ENCODE measurements around the gene BST1. TPM values are rescaled to one million over a fixed set of nuclear protein-coding genes. Genes with fewer than 3 reads are reported as not detected.

Gene BST1
- total and polyA plus RNA-seq, 2 of the 8 experiments (the other 6 are each of a cell fraction or from before 2014, with no cell fraction given), result 0.52 to 0.54 TPM

- ChIA-PET CTCF (ENCODE audit: partially characterized antibody) (interaction anchor here (0.6 to 2.0 kb wide), 6 partner anchors 8 to 18 kb away, joined by 3 to 5 read pairs (median 3); no protein-coding TSS in a partner anchor), POLR2A (ENCODE audit: partially characterized antibody) (no interaction called here)
- Histone ChIP-seq H3K9me3 (ENCODE audit: insufficient read depth in 2 of 2, low read depth in 1 of 2, low read length in 1 of 2) (no peaks in the 10 kb centered on the region), H2BK12ac (ENCODE audit: low read depth, low read length) (no peak overlapping the region), H4K91ac (replicated peaks; ENCODE audit: insufficient read length, low read length) (no peak overlapping the region), H3K79me1 (ENCODE audit: low read depth, low read length) (no peaks in the 10 kb centered on the region), H3K4me3 (ENCODE audit: extremely low read depth in 1 of 4, insufficient read depth in 2 of 4, low read depth in 3 of 4, low read length in 4 of 4) (no peak overlapping the region), H3K23me2 (ENCODE audit: low read depth, low read length) (no peaks in the 10 kb centered on the region; the same call in 1 of the 2 replicates), H3K4me1 (replicated peaks in 1 of 4; ENCODE audit: control insufficient read depth in 3 of 4, insufficient read depth in 4 of 4, low read length in 3 of 4) (no peaks in the 10 kb centered on the region), H3K14ac (ENCODE audit: insufficient read length) (no peak overlapping the region), H3K18ac (ENCODE audit: extremely low read depth, low read length) (no peak overlapping the region), H3K9ac (replicated peaks in 1 of 4; ENCODE audit: extremely low read depth in 1 of 4, low read depth in 3 of 4, low read length in 3 of 4) (no peak overlapping the region), H2BK15ac (ENCODE audit: low read length) (no peak overlapping the region), H4K8ac (ENCODE audit: extremely low read depth, insufficient read depth, low read length) (no peak overlapping the region), H2BK120ac (replicated peaks; ENCODE audit: low read depth, low read length) (no peak overlapping the region), H3K27me3 (replicated peaks in 1 of 4; ENCODE audit: control insufficient read depth in 3 of 4, extremely low read depth in 1 of 4, insufficient read depth in 3 of 4, low read length in 3 of 4) (no peaks in the 10 kb centered on the region), H2BK20ac (ENCODE audit: low read length) (no peak overlapping the region), H3K4me2 (ENCODE audit: insufficient read depth in 1 of 2, low read depth in 2 of 2, low read length in 2 of 2) (no peak overlapping the region), H3K36me3 (ENCODE audit: control insufficient read depth in 2 of 4, insufficient read depth in 4 of 4, low read length in 3 of 4) (no peaks in the 10 kb centered on the region), H3K56ac (replicated peaks; ENCODE audit: insufficient read length, low read depth, low read length) (no peak overlapping the region), H3K23ac (ENCODE audit: insufficient read length) (no peak overlapping the region), H2AFZ (ENCODE audit: low read length) (no peak overlapping the region), H2AK5ac (ENCODE audit: low read depth, low read length) (no peak overlapping the region), H4K20me1 (replicated peaks in 1 of 2; ENCODE audit: control insufficient read depth in 1 of 2, insufficient read depth in 2 of 2, low read length in 2 of 2) (no peaks in the 10 kb centered on the region), H2BK5ac (ENCODE audit: low read depth, low read length) (no peak overlapping the region), H3K27ac (ENCODE audit: low read depth, low read length) (no peak overlapping the region), H3K4ac (replicated peaks; ENCODE audit: insufficient read length, low read depth, low read length) (no peak overlapping the region), H3K79me2 (ENCODE audit: control insufficient read depth in 1 of 2, insufficient read depth in 2 of 2, low read length in 2 of 2) (no peaks in the 10 kb centered on the region), H4K5ac (ENCODE audit: insufficient read length, low read depth, low read length) (no peak overlapping the region)
- WGBS, 2 experiments (ENCODE audit: extremely low coverage in 1 of 2, insufficient coverage in 1 of 2, insufficient read length in 1 of 2, insufficient replicate concordance in 2 of 2, low coverage in 1 of 2, low lambda C conversion rate in 2 of 2, missing lambda C conversion rate in 1 of 2), result 90% methylated on average over 11 of the region's 11 CpGs; no CpG with 5 or more reads in 1 of the 2 experiments
- DNase-seq (ENCODE audit: low read depth in 1 of 2, low spot score in 2 of 2), result no peak
- FAIRE-seq, result no peak
- no peak for TF ChIP-seq ATF2 (IDR thresholded peaks at IDR 0.05; ENCODE audit: low read length)
- no peak for TF ChIP-seq RFX5 (IDR thresholded peaks at IDR 0.05; ENCODE audit: borderline replicate concordance, low read depth, low read length)
- TF ChIP-seq CBX5 (IDR thresholded peaks at IDR 0.05; ENCODE audit: low read depth, low read length), result no peak
- no peak for TF ChIP-seq RAD21 (IDR thresholded peaks at IDR 0.05 in 1 of 2, conservative IDR thresholded peaks at IDR 0.05 in 1 of 2; ENCODE audit: low read depth in 2 of 2, low read length in 2 of 2)
- no peak for TF ChIP-seq SIX5 (IDR thresholded peaks at IDR 0.05; ENCODE audit: low read depth, low read length)
- TF ChIP-seq CHD1 (IDR thresholded peaks at IDR 0.05; ENCODE audit: low read depth, low read length), result no peak
- TF ChIP-seq, protein P1, sequence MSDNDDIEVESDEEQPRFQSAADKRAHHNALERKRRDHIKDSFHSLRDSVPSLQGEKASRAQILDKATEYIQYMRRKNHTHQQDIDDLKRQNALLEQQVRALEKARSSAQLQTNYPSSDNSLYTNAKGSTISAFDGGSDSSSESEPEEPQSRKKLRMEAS (IDR thresholded peaks at IDR 0.05), result no peak
- no peak for TF ChIP-seq POLR2A (IDR thresholded peaks at IDR 0.05; ENCODE audit: control extremely low read depth in 1 of 2, low read depth in 2 of 2, low read length in 2 of 2)
- TF ChIP-seq JUND (IDR thresholded peaks at IDR 0.05; ENCODE audit: low read length), result no peak
- no peak for TF ChIP-seq E2F6 (IDR thresholded peaks at IDR 0.05)
- no peak for TF ChIP-seq BCL11A (IDR thresholded peaks at IDR 0.05; ENCODE audit: low read depth in 2 of 2, low read length in 2 of 2)
These were observed 38.0 kb downstream of the BST1 start for GRCh38 chr4:15740764-15741404.
